Activated T-cell treated with anti-CD3 and anti-CD28 coated beads for 48 hours (primary cell): Measurements from ENCODE around the gene KCNQ1.

ENCODE experiments used
- DNase-seq: peaks from one replicate; pipeline ENCODE4 v3.0.0-alpha.2; 2020; ENCODE audit warnings: low read depth

The KCNQ1 gene

DNA sequence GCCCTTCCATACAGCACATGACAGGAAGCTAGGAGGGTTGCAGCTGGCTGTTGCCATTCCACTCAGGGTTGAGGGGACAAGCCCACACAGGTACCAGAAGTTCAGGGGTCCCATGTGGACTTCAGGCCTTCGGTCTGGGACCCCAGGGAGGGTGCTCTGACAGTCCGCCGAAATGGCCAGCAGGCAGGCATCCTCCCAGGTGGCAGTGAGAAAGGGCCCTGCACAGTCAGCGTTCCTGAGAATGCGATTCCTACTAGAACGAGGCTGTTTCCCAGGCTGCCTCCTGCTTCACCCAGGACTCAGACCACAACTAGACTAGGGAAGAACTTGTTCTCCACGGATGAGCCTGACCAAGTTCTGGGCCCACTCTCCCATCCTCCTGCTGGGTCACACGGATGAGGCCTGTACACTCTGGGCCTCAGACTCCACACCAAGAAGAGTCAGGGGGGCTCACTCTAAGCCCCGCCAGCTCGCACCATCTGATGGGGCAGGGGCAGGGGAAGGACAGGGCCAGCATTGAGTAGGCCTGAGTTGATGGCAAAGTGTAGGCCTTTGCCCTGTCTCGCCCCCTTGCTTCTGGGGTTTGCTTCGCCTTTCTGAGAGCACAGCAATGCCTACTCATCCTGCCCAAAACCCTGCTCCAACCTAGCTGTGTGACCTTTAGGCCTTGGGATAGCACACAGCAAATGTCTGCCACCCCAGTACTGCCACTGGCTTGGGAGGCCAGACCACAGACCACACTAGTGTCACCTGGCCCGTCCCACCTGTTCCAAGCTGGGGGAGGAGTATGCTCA, 241.0 kb downstream of the KCNQ1 start:
- DNase-seq, result no peak

DNA sequence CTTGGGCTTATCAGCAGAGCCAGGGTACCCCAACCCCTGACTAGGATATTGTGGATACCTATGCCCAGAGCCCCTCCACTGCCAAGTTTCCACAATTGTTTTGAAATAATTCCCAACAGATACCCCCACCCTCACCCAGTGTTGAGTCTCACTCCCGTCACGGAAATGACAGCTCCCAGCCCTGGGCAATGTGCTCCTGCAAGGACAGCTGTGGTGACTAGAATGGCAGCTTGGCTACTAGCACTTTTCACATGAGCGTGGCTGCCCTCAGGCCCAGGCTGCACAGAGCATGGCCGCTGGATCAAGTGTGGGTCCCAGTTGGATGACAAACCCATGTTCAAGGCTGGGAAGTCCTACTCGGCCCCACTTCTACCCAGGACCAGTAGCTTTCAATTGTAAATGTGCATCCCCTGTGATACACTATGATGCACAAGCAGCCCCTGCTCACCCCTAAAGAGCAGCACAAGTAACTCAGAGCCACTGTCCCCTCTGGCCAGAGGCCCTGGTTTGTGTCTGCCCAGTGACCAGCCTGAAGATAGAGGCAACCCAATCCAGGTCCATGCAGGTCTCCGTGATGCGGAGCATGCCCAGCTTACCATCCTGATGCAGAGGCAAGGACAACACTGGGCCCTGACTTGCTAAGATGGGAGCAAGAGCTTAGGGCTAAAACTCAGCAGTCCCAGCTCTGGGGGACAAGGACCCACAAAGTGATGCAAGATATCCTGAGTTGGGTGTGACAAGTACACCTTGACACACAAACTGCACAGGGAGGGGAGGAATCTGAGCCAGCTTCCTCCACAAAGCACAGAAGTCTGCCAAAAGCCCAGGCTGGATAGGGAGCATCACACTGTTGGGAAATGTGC, 241.8 kb downstream of the KCNQ1 start:
- DNase-seq, result no peak

DNA sequence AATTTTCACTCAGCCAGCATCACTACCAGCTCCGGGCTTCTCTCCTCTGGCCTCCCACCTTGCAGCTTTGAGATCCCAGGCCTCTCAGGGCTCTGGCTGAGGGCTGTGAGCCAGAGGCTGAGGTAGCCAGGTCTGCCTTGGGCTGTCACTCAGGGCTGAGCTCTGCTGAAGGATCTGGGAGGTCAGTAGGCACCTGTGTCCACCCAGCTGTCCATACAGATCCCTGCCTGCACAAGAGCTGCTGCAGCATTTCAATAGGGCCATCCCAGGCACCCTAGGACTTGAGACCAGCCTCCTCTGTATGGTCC, 242.4 kb downstream of the KCNQ1 start:
- no peak for DNase-seq

DNA sequence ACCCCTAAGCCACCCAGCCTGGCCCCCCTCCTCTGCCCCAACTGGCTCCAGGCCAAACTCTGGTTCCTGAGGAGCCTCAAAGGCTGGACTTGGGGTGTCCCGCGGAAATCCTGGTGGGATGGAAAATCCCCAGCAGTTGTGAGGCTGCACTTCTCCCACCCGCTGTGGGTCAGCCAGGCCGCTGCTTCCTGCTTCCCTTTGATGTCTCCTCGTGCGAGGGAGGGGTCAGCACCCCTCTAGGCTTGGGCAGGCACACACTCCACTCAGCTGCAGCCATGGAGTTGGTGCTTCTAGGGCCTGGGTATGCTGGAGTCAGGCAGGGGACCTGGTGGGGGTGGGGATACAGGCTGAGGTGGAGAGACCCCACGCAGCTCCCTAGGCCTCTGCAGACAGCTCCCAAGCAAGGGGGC, 243.0 kb downstream of the KCNQ1 start:
- DNase-seq, result no peak

DNA sequence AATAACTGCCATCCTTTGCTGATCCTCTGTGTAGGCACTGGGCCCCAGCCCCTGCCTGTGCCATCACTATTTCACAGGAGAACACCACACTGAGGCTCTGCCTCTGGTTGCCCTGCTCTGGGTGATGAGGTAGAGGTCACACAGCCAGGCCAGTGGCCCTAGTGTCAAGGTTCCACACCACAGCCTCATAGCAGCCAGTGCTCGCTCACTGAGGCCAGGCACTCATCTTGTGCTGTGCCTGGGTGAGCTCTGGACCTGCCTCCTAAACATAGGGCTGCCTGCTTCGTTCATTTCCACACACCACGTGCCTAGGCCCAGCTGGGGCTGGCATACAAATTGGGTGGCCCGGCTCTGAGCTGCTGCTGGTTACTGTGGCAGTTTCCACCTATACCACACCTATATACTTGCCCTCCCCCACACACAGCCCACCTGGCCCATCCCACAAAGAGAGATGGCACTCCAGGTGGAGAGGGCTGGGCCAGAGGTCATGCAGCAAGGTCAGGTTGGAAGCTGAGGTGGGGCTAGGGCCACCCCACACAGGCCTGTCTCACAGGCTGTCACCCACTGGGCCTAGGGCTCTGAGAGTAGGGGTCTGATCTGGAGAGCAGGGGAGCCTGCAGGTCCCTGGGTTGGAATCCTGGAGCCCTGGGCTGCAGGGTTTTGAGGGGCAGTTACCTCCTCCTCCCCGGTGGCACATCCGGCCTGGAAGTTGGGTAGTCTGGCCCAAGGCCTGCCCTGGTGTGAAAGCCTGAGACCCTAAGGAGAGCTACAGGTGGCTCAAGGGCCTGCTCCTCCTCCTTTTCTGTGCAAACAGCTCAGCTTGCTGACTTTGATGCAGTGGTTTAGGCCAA, 243.8 kb downstream of the KCNQ1 start:
- DNase-seq, result no peak

DNA sequence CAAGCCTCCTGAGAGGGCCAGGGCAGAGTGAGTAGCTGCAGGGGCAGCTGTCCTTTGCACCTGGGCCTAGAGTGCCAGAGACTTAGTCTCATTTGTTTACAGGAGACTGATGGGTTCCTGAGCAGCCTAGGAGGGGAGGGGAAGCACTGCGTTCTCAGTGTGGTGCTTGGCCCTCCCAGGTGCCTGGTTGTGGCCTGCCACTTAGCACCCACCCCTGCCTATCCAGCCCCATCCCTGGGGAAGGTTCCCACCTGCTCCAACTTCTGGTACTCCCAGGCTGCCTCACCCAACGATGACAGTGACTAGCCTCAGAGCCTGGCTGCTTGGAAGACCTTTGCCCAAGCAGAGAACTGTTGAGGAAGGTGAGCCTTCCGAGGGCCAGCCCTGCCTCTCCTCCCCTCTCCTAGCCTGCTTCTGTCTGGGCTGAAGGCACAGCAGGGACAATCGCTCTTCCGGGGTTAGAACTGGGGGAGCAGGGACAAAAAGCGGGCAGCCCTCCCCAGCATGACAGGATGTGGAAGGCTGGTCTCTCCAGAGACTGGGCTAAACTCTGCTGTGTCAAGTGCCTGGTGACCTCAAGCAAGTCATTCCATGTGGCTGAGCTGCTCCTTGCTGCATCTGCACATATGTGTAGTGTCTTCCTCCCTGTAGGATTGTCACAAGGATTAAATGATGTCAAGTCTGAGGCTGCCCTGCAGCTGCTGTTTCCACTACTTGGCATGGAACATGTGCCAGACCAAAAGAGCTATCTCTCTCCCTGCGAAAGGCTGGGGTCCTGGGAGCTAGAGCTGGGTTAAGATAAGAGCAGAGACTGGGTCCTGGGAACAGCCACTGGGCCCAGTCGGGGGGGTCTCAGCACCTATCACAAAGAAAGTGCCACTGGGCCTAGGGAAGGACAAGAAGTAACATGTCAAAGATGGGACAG, 245.1 kb downstream of the KCNQ1 start:
- DNase-seq, result no peak

DNA sequence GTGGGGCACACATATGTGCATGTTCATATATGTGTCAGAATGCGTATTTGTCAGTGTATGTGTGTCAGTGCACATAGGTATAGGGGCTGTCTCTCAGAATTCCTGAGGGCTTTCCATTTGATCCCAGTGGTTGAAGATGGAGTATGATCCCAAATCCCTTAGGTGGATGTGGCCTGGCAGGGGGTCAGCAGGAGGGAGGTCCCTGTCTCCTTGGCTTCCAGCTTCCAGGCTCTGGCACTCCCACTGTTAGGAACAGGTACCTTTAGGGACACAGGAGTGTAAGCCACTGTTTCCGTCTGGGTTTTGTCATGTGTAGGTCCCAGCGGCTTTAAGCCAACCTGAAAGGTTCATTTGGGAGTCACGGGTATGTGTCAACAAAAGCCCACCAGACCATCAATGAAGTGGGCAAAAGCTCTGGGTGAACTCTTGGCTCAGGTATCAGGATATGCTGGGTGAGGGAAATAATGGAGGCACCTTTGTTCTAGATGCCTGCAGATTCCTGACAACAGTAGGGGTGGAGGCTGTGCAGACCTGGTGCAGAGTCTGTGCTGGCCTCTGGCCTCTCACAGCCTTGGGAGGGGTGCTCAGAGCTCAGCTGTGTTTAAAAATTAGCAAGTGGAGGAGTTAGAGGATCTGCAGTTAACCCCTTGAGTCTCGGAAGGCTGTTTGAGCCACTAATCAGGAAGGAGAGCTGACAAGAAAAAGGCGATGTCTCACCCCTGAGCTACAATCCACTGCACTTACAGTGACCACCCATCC, 246.0 kb downstream of the KCNQ1 start:
- no peak for DNase-seq

DNA sequence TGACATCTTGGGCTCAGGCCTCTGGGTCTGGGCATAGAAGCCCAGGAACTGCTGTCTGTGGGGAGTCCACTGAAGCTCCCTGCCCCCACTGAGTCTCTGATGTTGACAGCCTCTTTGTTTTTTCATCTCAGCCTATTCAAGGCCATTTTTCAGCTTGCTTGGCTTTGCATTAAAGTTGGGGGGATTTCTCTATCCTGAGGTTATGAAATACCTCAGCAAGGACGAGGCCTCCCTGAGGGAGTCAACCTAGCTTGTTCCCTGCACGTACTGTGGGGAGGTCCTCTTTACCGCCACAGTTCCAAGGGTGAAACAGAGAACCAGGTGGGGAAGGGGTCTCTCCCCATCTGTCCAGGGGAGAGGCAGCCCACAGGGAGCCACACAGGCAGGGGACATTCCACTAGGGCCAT, 246.6 kb downstream of the KCNQ1 start:
- DNase-seq, result no peak

DNA sequence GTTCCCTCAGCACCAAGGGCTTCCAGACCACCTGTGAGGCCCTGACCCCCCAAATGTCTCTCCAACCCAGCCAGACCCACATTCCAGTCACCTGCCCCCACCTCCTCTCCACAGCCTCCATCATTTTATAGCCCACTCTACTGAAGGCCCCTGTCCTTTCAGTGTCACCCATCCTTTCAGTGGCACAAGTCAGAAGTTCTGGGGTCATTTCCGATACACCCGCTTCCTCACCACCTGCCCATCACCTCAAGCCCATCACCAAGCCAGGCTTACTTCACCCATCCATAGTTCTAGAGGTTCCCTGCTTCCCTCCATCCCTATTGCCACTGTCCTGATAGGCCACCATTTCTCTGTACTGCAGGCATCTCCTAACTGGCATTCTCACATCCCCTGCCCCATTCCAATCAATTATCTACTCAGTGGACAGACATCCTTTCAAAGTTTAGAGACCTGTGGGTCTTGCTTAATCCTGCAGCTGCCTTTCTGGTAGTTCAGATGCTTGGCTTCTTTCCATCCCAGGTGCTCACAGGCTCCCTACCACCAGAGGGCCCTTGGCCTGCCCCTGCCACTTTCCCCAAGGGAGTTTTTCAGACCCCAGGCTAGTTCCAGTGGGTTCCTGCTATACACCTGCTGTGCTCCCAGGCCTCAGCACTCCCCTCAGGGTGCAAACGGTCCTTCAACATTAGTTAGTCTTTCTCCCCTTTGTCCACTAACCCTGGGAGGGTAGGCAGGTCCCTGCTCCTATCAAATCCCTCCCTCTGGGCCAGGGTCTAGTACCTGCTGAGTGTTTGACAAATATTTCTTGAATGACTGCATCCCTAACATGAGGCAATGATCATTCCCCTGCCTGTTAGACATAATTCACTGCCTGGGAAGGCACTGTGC, 247.4 kb downstream of the KCNQ1 start:
- no peak for DNase-seq

DNA sequence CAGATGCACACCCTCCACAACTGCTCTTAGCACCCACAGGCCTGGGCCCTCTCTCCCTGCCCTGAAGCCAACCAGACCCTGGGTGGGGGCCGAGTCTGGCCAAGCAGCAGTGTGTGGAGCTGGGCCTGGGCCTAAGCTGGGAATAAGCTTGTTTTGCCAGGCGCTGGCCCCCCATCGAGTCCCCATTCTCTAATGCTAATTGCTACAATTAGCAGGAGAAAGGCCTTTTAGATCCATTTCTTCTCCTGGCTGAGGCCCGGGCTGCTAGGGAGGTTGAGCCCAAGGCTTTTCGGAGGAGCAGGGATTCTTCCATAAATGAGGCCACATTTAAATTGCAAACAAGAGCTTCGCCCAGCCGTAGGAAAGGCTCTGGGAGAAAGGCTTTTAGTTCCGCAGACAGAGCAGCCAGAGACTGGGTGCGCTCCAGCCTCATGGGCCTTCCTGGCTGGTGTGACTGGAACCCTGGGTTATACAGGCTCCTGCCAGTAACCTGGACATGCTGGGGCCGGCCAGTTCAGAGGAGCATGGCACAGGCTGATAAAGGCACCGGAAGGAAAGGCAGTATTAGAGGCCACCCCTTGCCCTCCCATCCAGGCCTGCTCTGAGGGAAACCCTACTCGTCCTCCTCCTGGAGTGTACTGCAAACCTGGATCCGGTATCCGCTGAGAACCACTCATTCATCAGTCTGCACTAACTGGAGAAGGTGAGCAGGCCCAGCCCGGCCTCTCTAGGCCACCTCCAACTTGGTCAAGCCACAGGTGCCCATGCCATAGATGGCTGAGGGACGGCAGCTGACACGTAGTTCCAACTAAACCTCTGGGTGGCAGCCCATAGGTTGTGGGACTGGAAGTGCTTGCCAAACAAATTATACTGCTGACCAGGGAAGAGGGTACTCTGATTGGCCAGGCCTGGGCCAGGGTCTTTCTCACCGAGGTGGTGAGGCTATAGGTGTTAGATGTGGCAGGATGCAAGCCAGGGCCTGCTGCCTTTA, 248.8 kb downstream of the KCNQ1 start:
- DNase-seq, result no peak

DNA sequence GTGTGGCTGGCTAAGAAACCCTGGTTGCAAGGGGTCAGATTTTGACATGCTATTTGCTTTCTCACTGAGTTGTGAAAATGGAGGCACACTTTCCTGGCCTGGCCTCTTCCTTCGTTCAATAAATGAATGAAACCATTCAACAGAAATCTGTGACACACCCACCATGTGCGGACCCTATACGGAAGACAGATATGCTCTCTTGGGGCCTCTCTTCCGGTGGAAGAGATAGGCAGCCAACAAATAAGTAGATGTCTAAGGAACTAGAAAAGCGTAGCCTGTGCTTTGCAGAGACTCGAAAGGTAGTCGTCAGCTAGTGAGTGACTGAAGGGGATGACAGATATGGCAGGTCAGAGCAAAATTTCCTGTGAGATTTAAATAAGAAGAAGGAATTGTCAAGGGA, 249.7 kb downstream of the KCNQ1 start:
- DNase-seq, result no peak

DNA sequence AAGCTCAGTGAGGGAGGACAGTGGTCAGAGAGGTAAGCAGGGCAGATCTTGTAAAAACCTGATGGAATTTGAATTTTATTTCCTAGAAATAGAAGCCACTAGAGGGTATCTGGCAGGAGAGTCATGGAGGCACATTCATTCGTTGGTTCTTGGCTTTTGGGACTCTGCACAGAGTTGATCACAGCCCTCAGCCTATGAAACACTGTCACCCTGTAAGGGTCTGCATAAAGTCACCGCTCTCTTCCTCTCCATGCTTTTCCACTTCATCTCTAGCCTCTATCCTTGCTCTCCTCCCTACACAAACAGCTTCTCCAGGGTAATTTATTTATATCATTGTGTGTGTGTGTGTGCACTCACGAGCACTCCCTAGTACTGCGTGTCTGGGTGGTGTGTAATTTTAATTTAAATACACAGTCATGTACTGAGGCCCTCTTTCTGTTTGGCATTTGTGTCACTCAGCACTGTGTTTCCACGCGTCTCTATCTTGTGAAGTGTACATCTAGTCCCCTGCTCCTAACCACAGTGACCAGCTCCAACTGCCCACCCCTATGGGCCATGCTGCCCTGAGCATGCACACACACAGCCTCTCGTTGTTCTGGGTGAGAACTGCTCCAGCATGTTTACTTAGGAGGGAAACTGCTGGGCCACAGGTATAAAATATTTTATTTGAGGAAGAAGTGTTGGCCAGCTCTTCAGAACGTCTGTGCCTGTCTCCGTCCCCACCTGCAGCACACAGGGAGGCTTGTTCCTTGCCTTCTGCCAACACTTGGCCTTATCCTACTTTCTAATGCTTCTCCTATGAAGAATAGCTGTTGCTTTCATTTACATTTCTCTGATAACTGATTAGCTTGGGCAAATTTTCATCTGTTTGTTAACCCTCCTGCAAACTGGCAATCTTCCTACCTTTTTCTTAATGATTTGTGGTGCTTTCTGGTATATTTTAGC, 250.5 kb downstream of the KCNQ1 start:
- no peak for DNase-seq

DNA sequence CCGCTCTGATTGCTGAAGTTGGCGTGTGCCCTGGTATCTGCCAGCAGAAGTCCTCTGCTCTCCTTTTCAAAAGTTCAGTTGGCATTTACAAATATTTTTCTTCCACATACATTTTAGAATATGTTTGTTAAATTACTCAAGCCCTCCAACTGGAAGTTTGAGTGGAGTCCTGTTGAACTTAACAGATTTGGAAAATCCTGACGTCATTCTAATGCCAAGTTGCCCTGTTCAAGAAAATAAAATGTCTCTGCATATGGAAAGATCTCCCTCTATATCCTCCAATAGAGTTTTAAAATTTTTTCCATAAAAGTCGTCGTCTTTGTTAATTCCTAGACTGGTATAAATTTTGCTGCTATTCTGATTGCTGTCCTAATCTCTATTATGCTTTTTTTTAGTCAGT, 251.6 kb downstream of the KCNQ1 start:
- no peak for DNase-seq

DNA sequence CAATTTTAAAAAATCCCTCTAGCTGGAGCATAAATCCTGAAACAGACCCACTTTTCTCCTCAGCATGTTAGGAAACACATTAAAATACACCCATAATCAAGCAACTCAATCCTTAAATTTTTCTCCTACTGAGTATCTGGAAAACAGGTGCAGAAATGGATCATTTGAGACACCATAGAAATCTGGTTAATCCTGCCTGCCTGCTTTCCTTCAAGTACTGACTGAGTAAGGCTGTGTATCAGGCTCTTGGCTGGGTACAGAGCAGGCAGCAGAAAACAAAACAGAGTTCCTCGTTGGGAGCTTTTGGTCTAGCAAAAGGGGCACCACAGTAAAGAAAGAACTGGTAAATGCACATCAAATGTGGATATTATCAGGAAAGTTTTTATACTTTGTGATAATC, 253.1 kb downstream of the KCNQ1 start:
- DNase-seq, result no peak

DNA sequence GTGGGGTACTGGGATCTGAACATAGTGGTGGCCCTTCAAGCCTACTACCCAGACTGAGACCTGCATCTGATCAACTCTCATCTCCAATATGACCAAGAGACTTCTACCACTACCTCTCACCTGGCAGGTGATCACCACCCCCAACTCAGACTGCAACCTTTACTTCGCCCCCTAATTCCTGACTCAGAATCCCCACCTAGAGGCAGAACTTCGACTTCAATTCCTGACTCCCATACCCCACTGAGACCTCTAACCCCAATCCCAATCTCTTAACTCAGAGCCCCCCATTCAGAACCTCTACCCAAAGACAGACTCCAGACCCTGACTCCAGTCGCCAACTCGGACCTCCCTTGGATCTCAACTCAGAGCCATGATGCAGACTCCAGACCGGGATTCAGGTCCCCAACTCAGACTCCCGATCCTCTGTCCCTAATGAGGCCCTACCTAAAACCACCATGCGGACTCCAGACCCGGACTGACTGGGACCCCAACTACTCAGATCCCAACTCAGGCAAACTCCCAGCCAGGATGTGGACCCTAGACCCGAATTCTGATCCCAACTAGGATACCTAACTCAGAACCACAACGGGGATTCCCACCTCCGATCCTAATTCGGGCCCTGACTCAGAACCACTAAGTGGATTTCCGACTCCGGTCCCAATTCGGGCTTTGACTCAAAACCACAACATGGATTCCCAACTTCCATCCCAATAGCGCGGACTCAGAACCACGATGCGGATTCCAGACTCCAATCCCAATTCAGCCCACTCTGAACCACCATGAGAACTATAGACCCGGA, 253.8 kb downstream of the KCNQ1 start:
- no peak for DNase-seq

DNA sequence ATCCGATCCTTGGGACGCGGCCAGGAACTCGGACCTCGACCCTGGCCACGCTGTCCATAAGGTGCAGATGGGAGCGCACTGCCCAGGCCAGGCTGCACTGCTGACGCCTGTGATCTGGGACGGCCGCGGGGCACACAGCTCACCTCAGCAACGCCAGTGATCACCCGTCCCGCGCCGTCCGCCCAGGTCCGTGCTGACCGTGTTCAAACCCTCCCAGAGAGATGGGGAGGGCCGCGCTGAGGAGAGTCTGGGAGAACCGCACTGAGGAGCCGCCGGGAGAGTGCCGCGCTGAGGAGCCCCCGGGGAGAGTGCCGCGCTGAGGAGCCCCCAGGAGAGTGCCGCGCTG, 254.3 kb downstream of the KCNQ1 start:
- DNase-seq, result no peak
